Neural cell (in vitro differentiated cells): ENCODE data around the gene MTX1. TPM values are rescaled to one million over a fixed set of nuclear protein-coding genes. Genes with fewer than 3 reads are reported as not detected.
A peak's percentile ranks its signal among the peaks of the same experiment; 100 is the strongest.

ENCODE experiments used
- H2AFZ ChIP-seq: fragments of 200-600, 300-800 bp; sonication (generic), shearing (Covaris generic); 2 replicates; pipeline ENCODE4 v1.6.0; 2014; ENCODE audit warnings: low read depth, mild to moderate bottlenecking, antibody characterized with exemption, low read length, moderate library complexity
- H3F3A ChIP-seq: fragments of 200-600 bp; shearing (Covaris generic); 2 replicates; pipeline ENCODE4 v1.6.1; 2016; ENCODE audit warnings: mild to moderate bottlenecking, moderate library complexity, mixed read lengths, antibody characterized with exemption, low read length; ENCODE audit not compliant: insufficient read depth, poor library complexity, severe bottlenecking
- H3K27ac ChIP-seq: fragments of 200-600, 300-800 bp; sonication (generic), shearing (Covaris generic); 2 replicates; pipeline ENCODE4 v1.5.1; 2014; ENCODE audit warnings: mild to moderate bottlenecking, low read length, moderate library complexity
- H3K27me3 ChIP-seq: fragments of 300-800, 200-600 bp; sonication (generic), shearing (Covaris generic); 2 replicates; pipeline ENCODE4 v1.6.0; 2014; ENCODE audit warnings: mild to moderate bottlenecking, low read depth, low read length, moderate library complexity; ENCODE audit not compliant: insufficient read depth
- H3K36me3 ChIP-seq: fragments of 300-800, 200-600 bp; sonication (generic), shearing (Covaris generic); 2 replicates; pipeline ENCODE4 v1.5.1; 2014; ENCODE audit warnings: mild to moderate bottlenecking, antibody characterized with exemption, low read length, moderate library complexity; ENCODE audit not compliant: insufficient read depth
- H3K4me2 ChIP-seq: fragments of 300-800, 200-600 bp; sonication (generic), shearing (Covaris generic); 2 replicates; pipeline ENCODE4 v1.6.0; 2014; ENCODE audit warnings: mild to moderate bottlenecking, low read length
- H3K4me3 ChIP-seq: fragments of 300-800, 200-600 bp; sonication (generic), shearing (Covaris generic); 2 replicates; pipeline ENCODE4 v1.5.1; 2014; ENCODE audit warnings: mild to moderate bottlenecking, low read length, moderate library complexity
- H3K79me2 ChIP-seq: fragments of 200-600 bp; shearing (Covaris generic); replicated peaks from 2 replicates; pipeline ENCODE4 v1.6.0; 2014; ENCODE audit warnings: mild to moderate bottlenecking, low read length, moderate library complexity; ENCODE audit not compliant: insufficient read depth
- H3K9ac ChIP-seq: fragments of 300-800, 200-600 bp; sonication (generic), shearing (Covaris generic); 2 replicates; pipeline ENCODE4 v1.6.1; 2016; ENCODE audit warnings: mild to moderate bottlenecking, low read length, mixed read lengths
- H3K9me2 ChIP-seq: fragments of 200-600 bp; shearing (Covaris generic); 2 replicates; pipeline ENCODE4 v1.6.1; 2016; ENCODE audit warnings: mild to moderate bottlenecking, low read length, mixed read lengths; ENCODE audit not compliant: insufficient read depth
- H3K9me3 ChIP-seq: fragments of 200-600, 300-800 bp; sonication (generic), shearing (Covaris generic); 2 replicates; pipeline ENCODE4 v1.6.1; 2016; ENCODE audit warnings: mild to moderate bottlenecking, mixed run types, low read length, moderate library complexity, mixed read lengths
- H4K20me1 ChIP-seq: fragments of 200-600 bp; shearing (Covaris generic); 2 replicates; pipeline ENCODE4 v1.6.1; 2016; ENCODE audit warnings: mild to moderate bottlenecking, mixed run types; ENCODE audit not compliant: insufficient read depth
- CTCF ChIP-seq: fragments of 450-650 bp; IDR thresholded peaks from 2 replicates; pipeline ENCODE4 v1.5.1; 2014; ENCODE audit warnings: antibody characterized with exemption, mild to moderate bottlenecking, moderate library complexity; ENCODE audit not compliant: poor library complexity, severe bottlenecking
- EP300 ChIP-seq: fragments of 450-650 bp; conservative IDR thresholded peaks from 2 replicates; pipeline ENCODE4 v1.6.1; 2014; ENCODE audit warnings: antibody characterized with exemption, mild to moderate bottlenecking, moderate library complexity; ENCODE audit not compliant: poor library complexity, severe bottlenecking
- EZH2 ChIP-seq: fragments of 200-600, 300-800 bp; shearing (Covaris generic), sonication (generic); IDR thresholded peaks from 2 replicates; pipeline ENCODE4 v1.6.1; 2014; ENCODE audit warnings: antibody characterized with exemption, low read length, borderline replicate concordance, mild to moderate bottlenecking; ENCODE audit not compliant: insufficient read depth, poor library complexity, severe bottlenecking
- MXI1 ChIP-seq: fragments of 450-650 bp; conservative IDR thresholded peaks from 2 replicates; pipeline ENCODE4 v1.6.1; 2014; ENCODE audit warnings: antibody characterized with exemption, mild to moderate bottlenecking; ENCODE audit not compliant: poor library complexity, severe bottlenecking
- POLR2AphosphoS5 ChIP-seq: IDR thresholded peaks from 2 replicates; pipeline ENCODE4 v1.6.1; 2012
- RAD21 ChIP-seq: fragments of 450-650 bp; conservative IDR thresholded peaks from 2 replicates; pipeline ENCODE4 v1.6.1; 2014; ENCODE audit warnings: antibody characterized with exemption, mild to moderate bottlenecking, moderate library complexity
- REST ChIP-seq: IDR thresholded peaks from 2 replicates; pipeline ENCODE4 v1.6.1; 2012; ENCODE audit warnings: borderline replicate concordance
- SMC3 ChIP-seq: fragments of 450-650 bp; conservative IDR thresholded peaks from 2 replicates; pipeline ENCODE4 v1.6.1; 2014; ENCODE audit warnings: antibody characterized with exemption, mild to moderate bottlenecking, moderate library complexity; ENCODE audit not compliant: poor library complexity
- TAF1 ChIP-seq: IDR thresholded peaks from 2 replicates; pipeline ENCODE4 v1.6.1; 2012; ENCODE audit warnings: low read depth
- polyA plus RNA-seq: library from polyadenylated mRNA; depleted of rRNA; stranded (reverse); fragments of >200 nt; gene quantifications from 2 replicates; pipeline ENCODE4 v1.2.3, GENCODE V29; 2014

MTX1 gene
- polyA plus RNA-seq, 1 donor from 2014 or later: 55.0 TPM

- peak overlapping the region; percentile 56 for H2AFZ ChIP-seq
Observed at GRCh38 chr1:155254228-155254713, 45.8 kb downstream of the MTX1 start.

GRCh38 chr1:155254714-155255242 is 46.3 kb downstream of the MTX1 start:
- Histone ChIP-seq H3K9me3 (no peaks in the 10 kb centered on the region), H3K79me2 (peaks cover 8% of the 10 kb centered on the region), H3K27me3 (no peaks in the 10 kb centered on the region), H3F3A (no peaks in the 10 kb centered on the region), H3K9me2 (no peaks in the 10 kb centered on the region), H3K9ac (peak overlapping the region; percentile 91), H3K27ac (peak overlapping the region; percentile 67), H3K4me2 (peak overlapping the region; percentile 80), H4K20me1 (no peaks in the 10 kb centered on the region), H3K36me3 (no peaks in the 10 kb centered on the region), H2AFZ (peak overlapping the region; percentile 56), H3K4me3 (peak overlapping the region; percentile 94)
- TF ChIP-seq RAD21 (no peak), EP300 (no peak), CTCF (no peak), SMC3 (no peak), REST (no peak), POLR2AphosphoS5 (no peak)

More at GRCh38 chr1:155254228-155254713, 45.8 kb downstream of the MTX1 start:
- Histone ChIP-seq H3K9me3 (no peaks in the 10 kb centered on the region), H3K9me2 (no peaks in the 10 kb centered on the region), H3K4me2 (peak overlapping the region; percentile 80), H3K36me3 (no peaks in the 10 kb centered on the region), H4K20me1 (no peaks in the 10 kb centered on the region), H3K27ac (peak overlapping the region; percentile 67), H3K27me3 (no peaks in the 10 kb centered on the region), H3K79me2 (peaks cover 8% of the 10 kb centered on the region), H3K9ac (peak overlapping the region; percentile 91), H3F3A (no peaks in the 10 kb centered on the region), H3K4me3 (peak overlapping the region; percentile 94)
- TF ChIP-seq SMC3 (no peak), TAF1 (no peak), REST (no peak), EP300 (no peak), MXI1 (no peak), CTCF (no peak), POLR2AphosphoS5 (no peak), RAD21 (no peak), EZH2 (no peak)
